ENCODE data around the gene USP21. TPM values are rescaled to one million over a fixed set of nuclear protein-coding genes. Genes with fewer than 3 reads are reported as not detected.

USP21 gene
- total RNA-seq, 1 experiment from 2014 or later, result 36.6 TPM

- Mint-ChIP-seq H3K4me3 (ENCODE audit: unreplicated experiment) (no peak overlapping the region), H3K27me3 (ENCODE audit: insufficient read depth, unreplicated experiment) (no peaks in the 10 kb centered on the region), H3K27ac (ENCODE audit: low read depth, unreplicated experiment) (peak overlapping the region; percentile 36), H3K9me3 (ENCODE audit: unreplicated experiment) (no peaks in the 10 kb centered on the region), H3K36me3 (ENCODE audit: insufficient read depth, unreplicated experiment) (no peaks in the 10 kb centered on the region), H3K4me1 (ENCODE audit: insufficient read depth, unreplicated experiment) (peaks cover 33% of the 10 kb centered on the region)
- no TSS peak for BruUV-seq (replicated peaks)
- ChIA-PET POLR2A (interaction anchor here (0.7 to 1.4 kb wide), 2 partner anchors 20 to 40 kb away, joined by 3 to 4 read pairs; partner anchors contain the start of gene PPOX), CTCF (interaction anchor here (0.9 to 1.8 kb wide), 2 partner anchors 20 to 41 kb away, joined by 3 to 5 read pairs; partner anchors contain the start of gene TOMM40L)
- DNase-seq (ENCODE audit: unreplicated experiment), result peak; percentile 33
- TF ChIP-seq CTCF (IDR thresholded peaks at IDR 0.05; ENCODE audit: unreplicated experiment), result no peak
- intact Hi-C loops (cut with micrococcal nuclease), result no loop called here
These were observed 26.0 kb downstream of the USP21 start for GRCh38 chr1:161185282-161185682.

- no peak for TF ChIP-seq CTCF (IDR thresholded peaks at IDR 0.05; ENCODE audit: unreplicated experiment)
- intact Hi-C loops (cut with micrococcal nuclease), result no loop called here
- no peak for DNase-seq (ENCODE audit: unreplicated experiment)
- Mint-ChIP-seq H3K4me3 (ENCODE audit: unreplicated experiment) (no peak overlapping the region), H3K9me3 (ENCODE audit: unreplicated experiment) (no peaks in the 10 kb centered on the region), H3K4me1 (ENCODE audit: insufficient read depth, unreplicated experiment) (peaks cover 33% of the 10 kb centered on the region), H3K27me3 (ENCODE audit: insufficient read depth, unreplicated experiment) (no peaks in the 10 kb centered on the region), H3K27ac (ENCODE audit: low read depth, unreplicated experiment) (peak overlapping the region; percentile 36), H3K36me3 (ENCODE audit: insufficient read depth, unreplicated experiment) (no peaks in the 10 kb centered on the region)
- no TSS peak for BruUV-seq (replicated peaks)
- ChIA-PET CTCF (interaction anchor here (0.5 to 1.8 kb wide), 7 partner anchors 13 to 243 kb away, joined by 3 to 10 read pairs (median 3); partner anchors contain the start of genes ADAMTS4 and TOMM40L), POLR2A (interaction anchor here (0.7 to 1.4 kb wide), 2 partner anchors 20 to 40 kb away, joined by 3 to 4 read pairs; partner anchors contain the start of gene PPOX)
These were observed 26.5 kb downstream of the USP21 start for GRCh38 chr1:161185732-161186311.

GRCh38 chr1:161187311-161187710 is 28.0 kb downstream of the USP21 start:
- H3K9me3 Mint-ChIP-seq (ENCODE audit: unreplicated experiment), result no peaks in the 10 kb centered on the region
- no TSS peak for BruUV-seq (replicated peaks)
- no peak for TF ChIP-seq CTCF (IDR thresholded peaks at IDR 0.05; ENCODE audit: unreplicated experiment)
- intact Hi-C loops (cut with micrococcal nuclease), result no loop called here
- ChIA-PET CTCF (interaction anchor here (0.9 to 1.6 kb wide), 4 partner anchors 36 to 195 kb away, joined by 3 to 10 read pairs (median 4); partner anchors contain the start of gene TOMM40L), POLR2A (interaction anchor here (2.2 kb wide), 1 partner anchor 14 kb away, joined by 11 read pairs; the partner anchor contains the start of gene NDUFS2)
- no peak overlapping the region for H3K27ac Mint-ChIP-seq (ENCODE audit: low read depth, unreplicated experiment)
- DNase-seq (ENCODE audit: unreplicated experiment), result no peak
- peaks cover 32% of the 10 kb centered on the region for H3K4me1 Mint-ChIP-seq (ENCODE audit: insufficient read depth, unreplicated experiment)
- H3K4me3 Mint-ChIP-seq (ENCODE audit: unreplicated experiment), result no peak overlapping the region
- no peaks in the 10 kb centered on the region for H3K36me3 Mint-ChIP-seq (ENCODE audit: insufficient read depth, unreplicated experiment)
- no peaks in the 10 kb centered on the region for H3K27me3 Mint-ChIP-seq (ENCODE audit: insufficient read depth, unreplicated experiment)

- Mint-ChIP-seq H3K9me3 (ENCODE audit: unreplicated experiment) (no peaks in the 10 kb centered on the region), H3K4me1 (ENCODE audit: insufficient read depth, unreplicated experiment) (peaks cover 28% of the 10 kb centered on the region), H3K27me3 (ENCODE audit: insufficient read depth, unreplicated experiment) (no peaks in the 10 kb centered on the region), H3K27ac (ENCODE audit: low read depth, unreplicated experiment) (no peak overlapping the region), H3K36me3 (ENCODE audit: insufficient read depth, unreplicated experiment) (no peaks in the 10 kb centered on the region), H3K4me3 (ENCODE audit: unreplicated experiment) (no peak overlapping the region)
- DNase-seq (ENCODE audit: unreplicated experiment), result no peak
- ChIA-PET POLR2A (interaction anchor here (0.6 to 2.2 kb wide), 2 partner anchors 13 to 83 kb away, joined by 3 to 11 read pairs; partner anchors contain the start of gene NDUFS2), CTCF (interaction anchor here (0.6 to 1.9 kb wide), 3 partner anchors 194 to 1098 kb away, joined by 3 to 6 read pairs (median 5); no protein-coding TSS in a partner anchor)
- no peak for TF ChIP-seq CTCF (IDR thresholded peaks at IDR 0.05; ENCODE audit: unreplicated experiment)
- intact Hi-C loops (cut with micrococcal nuclease), result no loop called here
- BruUV-seq (replicated peaks), result no TSS peak
These were observed 29.1 kb downstream of the USP21 start for GRCh38 chr1:161188381-161188780.
